Measurements from ENCODE around the gene SELENOI. TPM values are rescaled to one million over a fixed set of nuclear protein-coding genes. Genes with fewer than 3 reads are reported as not detected.
A peak's percentile ranks its signal among the peaks of the same experiment; 100 is the strongest.

The SELENOI gene
- total RNA-seq, 4 donors from 2014 or later: 6.4 to 11.2 (median 9.3) TPM

GRCh38 chr2:26399771-26400376, 53.9 kb downstream of the SELENOI start:
- Histone ChIP-seq H3K9me3 (no peaks in the 10 kb centered on the region), H3K4me3 (no peak overlapping the region), H3K27me3 (no peaks in the 10 kb centered on the region), H3K4me1 (peaks cover 8 to 19% (median 14%) of the 10 kb centered on the region in 4 donors), H3K27ac (replicated peaks in 1 of 4) (no peak overlapping the region), H3K36me3 (peaks cover 0 to 7% (median 4%) of the 10 kb centered on the region in 4 donors)
- no peak for DNase-seq (ENCODE audit: extremely low spot score)
- intact Hi-C loops (cut with DNase I): no loop called here
- 62% methylated on average over 4 of the region's 4 CpGs for WGBS
- TF ChIP-seq CTCF (IDR thresholded peaks at IDR 0.05): no peak
- TF ChIP-seq POLR2A (IDR thresholded peaks at IDR 0.05; ENCODE audit: low read depth): no peak
- no peak for TF ChIP-seq EP300 (IDR thresholded peaks at IDR 0.05)
- no peak for TF ChIP-seq POLR2AphosphoS5 (IDR thresholded peaks at IDR 0.05)

GRCh38 chr2:26400723-26401122, 54.8 kb downstream of the SELENOI start:
- intact Hi-C loops (cut with DNase I): no loop called here
- Histone ChIP-seq H3K9me3 (no peaks in the 10 kb centered on the region), H3K36me3 (peaks cover 0 to 6% (median 2%) of the 10 kb centered on the region in 4 donors), H3K4me3 (no peak overlapping the region), H3K27me3 (no peaks in the 10 kb centered on the region), H3K27ac (replicated peaks in 1 of 4) (no peak overlapping the region), H3K4me1 (peaks cover 8 to 13% (median 12%) of the 10 kb centered on the region in 4 donors)
- no peak for TF ChIP-seq CTCF (IDR thresholded peaks at IDR 0.05)
- no peak for TF ChIP-seq POLR2AphosphoS5 (IDR thresholded peaks at IDR 0.05)
- TF ChIP-seq EP300 (IDR thresholded peaks at IDR 0.05): no peak
- no peak for TF ChIP-seq POLR2A (IDR thresholded peaks at IDR 0.05; ENCODE audit: low read depth)
- no peak for DNase-seq (ENCODE audit: extremely low spot score)
- WGBS: 90% methylated on average over 5 of the region's 5 CpGs

- intact Hi-C loops (cut with DNase I): no loop called here
- Histone ChIP-seq H3K4me3 (peak within 1 kb of the TSS; percentile 34 to 60 (median 46)), H3K36me3 (no peaks in the 10 kb centered on the region), H3K27me3 (no peaks in the 10 kb centered on the region), H3K27ac (replicated peaks in 1 of 4) (peak within 1 kb of the TSS in 1 of 4 donors; percentile 19), H3K4me1 (peaks cover 8 to 13% (median 12%) of the 10 kb centered on the region in 4 donors), H3K9me3 (no peaks in the 10 kb centered on the region)
- WGBS: 7% methylated on average over 36 of the region's 63 CpGs
- no peak for TF ChIP-seq POLR2AphosphoS5 (IDR thresholded peaks at IDR 0.05)
- no peak for TF ChIP-seq CTCF (IDR thresholded peaks at IDR 0.05)
- no peak for TF ChIP-seq EP300 (IDR thresholded peaks at IDR 0.05)
- no peak for TF ChIP-seq POLR2A (IDR thresholded peaks at IDR 0.05; ENCODE audit: low read depth)
- no peak for DNase-seq (ENCODE audit: extremely low spot score)
Observed at GRCh38 chr2:26401739-26402541, 56.0 kb downstream of the SELENOI start, which contains the start of gene DRC1. TSS of gene DRC1 (plus strand) at chr2:26401920. CDS start at chr2:26401990, 70 bp downstream.

- no peak overlapping the region for H3K4me3 ChIP-seq
- WGBS: 62% methylated on average over 9 of the region's 9 CpGs
- H3K36me3 ChIP-seq: no peaks in the 10 kb centered on the region
- peaks cover 0 to under 1% (median under 1%) of the 10 kb centered on the region in 4 donors for H3K4me1 ChIP-seq
- intact Hi-C loops (cut with DNase I): no loop called here
- H3K27ac ChIP-seq (replicated peaks in 1 of 4): no peak overlapping the region
- no peak for DNase-seq (ENCODE audit: extremely low spot score)
- H3K9me3 ChIP-seq: no peaks in the 10 kb centered on the region
- H3K27me3 ChIP-seq: peaks cover 0 to 4% (median 0%) of the 10 kb centered on the region in 4 donors
- TF ChIP-seq POLR2A (IDR thresholded peaks at IDR 0.05; ENCODE audit: low read depth) (no peak), CTCF (IDR thresholded peaks at IDR 0.05) (no peak), EP300 (IDR thresholded peaks at IDR 0.05) (no peak), POLR2AphosphoS5 (IDR thresholded peaks at IDR 0.05) (no peak)
Observed at GRCh38 chr2:26407526-26407925, 61.6 kb downstream of the SELENOI start.

All from esophagus muscularis mucosa (tissue), 4 donors.